IMR-90 (cell line): ENCODE measurements around the gene SEC23A. TPM values are rescaled to one million over a fixed set of nuclear protein-coding genes. Genes with fewer than 3 reads are reported as not detected.
A peak's percentile ranks its signal among the peaks of the same experiment; 100 is the strongest.

Source experiments
- ATAC-seq: fragments of 200-7000 bp; cut with Tn5 transposase; 2 replicates; pipeline ENCODE4 v1.9.1; 2020; ENCODE audit warnings: low read depth, mild to moderate bottlenecking, moderate library complexity
- BruUV-seq: library from RNA; stranded (reverse); fragments of 400-500 nt; replicated peaks from 2 replicates; lab custom pipeline; 2021; lab: Mats Ljungman, UMichigan
- CTCF ChIA-PET: fragments of 300-600 bp; formaldehyde crosslinking; extraction: SDS; loops from one replicate; lab custom pipeline; 2021; ENCODE audit warnings: antibody characterized with exemption; lab: Yijun Ruan, JAX
- POLR2A ChIA-PET: fragments of 300-600 bp; sonication (Branson Sonifier 250); formaldehyde crosslinking; loops from one replicate; lab custom pipeline; 2022; ENCODE audit warnings: antibody characterized with exemption; ENCODE audit not compliant: unreplicated experiment; lab: Charles Lee
- DNase-seq: peaks from one replicate; pipeline ENCODE4 v3.0.0; 2013
- H2AFZ ChIP-seq: replicated peaks from 2 replicates; pipeline ENCODE3; 2013; ENCODE audit warnings: low read length, mild to moderate bottlenecking; ENCODE audit not compliant: poor library complexity
- H2AK5ac ChIP-seq: 2 replicates; pipeline ENCODE4 v1.6.1; 2013; ENCODE audit warnings: low read depth, low read length, inconsistent platforms
- H2AK9ac ChIP-seq: replicated peaks from 2 replicates; pipeline ENCODE3; 2013; ENCODE audit warnings: mild to moderate bottlenecking, low read depth, low read length, moderate library complexity; ENCODE audit not compliant: poor library complexity
- H2BK120ac ChIP-seq: 2 replicates; pipeline ENCODE4 v1.6.1; 2013; ENCODE audit warnings: low read depth, low read length, inconsistent platforms
- H2BK15ac ChIP-seq: 3 replicates; pipeline ENCODE4 v1.6.1; 2013; ENCODE audit warnings: low read depth, low read length, inconsistent platforms
- H2BK20ac ChIP-seq: 2 replicates; pipeline ENCODE4 v1.6.1; 2013; ENCODE audit warnings: low read depth, mild to moderate bottlenecking, inconsistent platforms, low read length, moderate library complexity
- H2BK5ac ChIP-seq: 2 replicates; pipeline ENCODE4 v1.6.1; 2013; ENCODE audit warnings: mild to moderate bottlenecking, low read depth, low read length, inconsistent platforms; ENCODE audit not compliant: poor library complexity, severe bottlenecking
- H3K14ac ChIP-seq: replicated peaks from 2 replicates; pipeline ENCODE4 v1.6.1; 2013; ENCODE audit warnings: low read depth, low read length, inconsistent platforms
- H3K18ac ChIP-seq: 2 replicates; pipeline ENCODE4 v1.6.1; 2013; ENCODE audit warnings: low read depth, low read length, control low read depth
- H3K23ac ChIP-seq: 2 replicates; pipeline ENCODE4 v1.6.1; 2013; ENCODE audit warnings: low read depth, low read length, inconsistent platforms
- H3K27ac ChIP-seq: 2 replicates; pipeline ENCODE4 v1.5.1; 2013; ENCODE audit warnings: mild to moderate bottlenecking, control low read depth, low read length; ENCODE audit not compliant: insufficient read depth
- H3K27me3 ChIP-seq: 2 replicates; pipeline ENCODE4 v1.6.1; 2013; ENCODE audit warnings: low read length; ENCODE audit not compliant: control insufficient read depth, insufficient read depth
- H3K36me3 ChIP-seq: 2 replicates; pipeline ENCODE4 v1.6.1; 2013; ENCODE audit warnings: low read length, mixed read lengths; ENCODE audit not compliant: control insufficient read depth, insufficient read depth
- H3K4ac ChIP-seq: 2 replicates; pipeline ENCODE4 v1.6.1; 2013; ENCODE audit warnings: low read depth, low read length, inconsistent platforms
- H3K4me1 ChIP-seq: 2 replicates; pipeline ENCODE4 v1.6.1; 2013; ENCODE audit warnings: low read length, mixed read lengths; ENCODE audit not compliant: control insufficient read depth, insufficient read depth
- H3K4me2 ChIP-seq: 2 replicates; pipeline ENCODE4 v1.6.1; 2013; ENCODE audit warnings: low read depth, mild to moderate bottlenecking, control low read depth, low read length, moderate library complexity
- H3K4me3 ChIP-seq: 2 replicates; pipeline ENCODE4 v1.5.1; 2013; ENCODE audit warnings: low read depth, mild to moderate bottlenecking, control low read depth, low read length, moderate library complexity; ENCODE audit not compliant: insufficient read depth
- H3K56ac ChIP-seq: 2 replicates; pipeline ENCODE4 v1.6.1; 2013; ENCODE audit warnings: low read length, inconsistent platforms; ENCODE audit not compliant: insufficient read depth; ENCODE audit errors: extremely low read depth
- H3K79me1 ChIP-seq, 2 experiments: 2 replicates each; pipeline ENCODE4 v1.6.1; 2013; ENCODE audit warnings: low read length in 2 of 2, inconsistent platforms in 1 of 2, low read depth in 1 of 2
- H3K9ac ChIP-seq: 2 replicates; pipeline ENCODE4 v1.6.1; 2013; ENCODE audit warnings: low read depth, low read length, control low read depth
- H3K9me1 ChIP-seq: 2 replicates; pipeline ENCODE4 v1.6.1; 2013; ENCODE audit warnings: low read length, inconsistent platforms; ENCODE audit not compliant: insufficient read depth
- H3K9me3 ChIP-seq: 2 replicates; pipeline ENCODE4 v1.6.1; 2013; ENCODE audit warnings: low read length; ENCODE audit not compliant: control insufficient read depth, insufficient read depth
- H4K20me1 ChIP-seq: 2 replicates; pipeline ENCODE4 v1.6.1; 2013; ENCODE audit warnings: low read length, inconsistent platforms; ENCODE audit not compliant: insufficient read depth
- H4K5ac ChIP-seq: 2 replicates; pipeline ENCODE4 v1.6.1; 2013; ENCODE audit warnings: mild to moderate bottlenecking, low read depth, low read length, control low read depth
- H4K8ac ChIP-seq, 2 experiments: 2 replicates each; pipeline ENCODE4 v1.6.1; 2013; ENCODE audit warnings: low read depth in 2 of 2, low read length in 2 of 2, control low read depth in 1 of 2, inconsistent platforms in 1 of 2
- H4K91ac ChIP-seq: 2 replicates; pipeline ENCODE4 v1.6.1; 2013; ENCODE audit warnings: low read depth, low read length, inconsistent platforms; ENCODE audit not compliant: insufficient read depth
- RAD21 ChIP-seq: IDR thresholded peaks from 2 replicates; pipeline ENCODE4 v1.6.1; 2012; ENCODE audit warnings: low read length, improper control_type of control experiment
- RFX5 ChIP-seq: IDR thresholded peaks from 2 replicates; pipeline ENCODE4 v1.8.0; 2012; ENCODE audit warnings: low read depth, mild to moderate bottlenecking, low read length, moderate library complexity
- SMC3 ChIP-seq: fragments of 150-350 bp; IDR thresholded peaks from 2 replicates; pipeline ENCODE4 v1.6.1; 2016; ENCODE audit warnings: low read depth, mild to moderate bottlenecking, antibody characterized with exemption, low read length, moderate library complexity
- WGBS, 2 experiments: methylation state at CpG; one replicate each; pipeline versions ENCODE4 v1.1.5 to v1.1.7; 2013; ENCODE audit warnings: missing lambda C conversion rate in 2 of 2; ENCODE audit not compliant: insufficient read length in 1 of 2; ENCODE audit errors: extremely low coverage in 2 of 2; 5-methylcytosine and 5-hydroxymethylcytosine counted together
- dilution Hi-C: fragments of 300-500 bp; cut with HindIII; formaldehyde crosslinking; loops from one replicate; pipeline ENCODE4 v1.14.3; 2018; ENCODE audit warnings: low sequenced_read_pairs; ENCODE audit not compliant: unreplicated experiment
- in situ Hi-C: fragments of 300-500 bp; cut with MboI; formaldehyde crosslinking; loops from 3 replicates; pipeline ENCODE4 v1.14.3; 2019; ENCODE audit warnings: low sequenced_read_pairs, inconsistent platforms, mixed read lengths
- intact Hi-C: fragments of 100-400 bp; cut with micrococcal nuclease; formaldehyde crosslinking; loops from 2 replicates; pipeline ENCODE4 v1.10.0; 2022
- polyA plus RNA-seq, 3 experiments: library from polyadenylated mRNA; depleted of rRNA; stranded (reverse); fragments of >200 nt; gene quantifications; 2 replicates each; pipeline ENCODE4 v1.2.3, GENCODE V29; 2012; ENCODE audit warnings: low replicate concordance in 1 of 3
- total RNA-seq: library from RNA; depleted of rRNA; stranded (reverse); fragments of >200 nt; gene quantifications from 2 replicates; pipeline ENCODE4 v1.2.3, GENCODE V29; 2012
- TF ChIP-seq, protein P1 (sequence below): conservative IDR thresholded peaks from 2 replicates; pipeline ENCODE4 v1.5.1; 2012; ENCODE audit warnings: mild to moderate bottlenecking, low read depth, low read length, improper control_type of control experiment
- TF ChIP-seq, protein P2 (sequence below): fragments of 150-350 bp; IDR thresholded peaks from 2 replicates; pipeline ENCODE4 v1.6.1; 2017; ENCODE audit warnings: mild to moderate bottlenecking, antibody characterized with exemption, low read length, low read depth

Gene SEC23A
- total and polyA plus RNA-seq, 2 of the 4 experiments (the other 2 are of a cell fraction) = 141 to 609 TPM

DNA sequence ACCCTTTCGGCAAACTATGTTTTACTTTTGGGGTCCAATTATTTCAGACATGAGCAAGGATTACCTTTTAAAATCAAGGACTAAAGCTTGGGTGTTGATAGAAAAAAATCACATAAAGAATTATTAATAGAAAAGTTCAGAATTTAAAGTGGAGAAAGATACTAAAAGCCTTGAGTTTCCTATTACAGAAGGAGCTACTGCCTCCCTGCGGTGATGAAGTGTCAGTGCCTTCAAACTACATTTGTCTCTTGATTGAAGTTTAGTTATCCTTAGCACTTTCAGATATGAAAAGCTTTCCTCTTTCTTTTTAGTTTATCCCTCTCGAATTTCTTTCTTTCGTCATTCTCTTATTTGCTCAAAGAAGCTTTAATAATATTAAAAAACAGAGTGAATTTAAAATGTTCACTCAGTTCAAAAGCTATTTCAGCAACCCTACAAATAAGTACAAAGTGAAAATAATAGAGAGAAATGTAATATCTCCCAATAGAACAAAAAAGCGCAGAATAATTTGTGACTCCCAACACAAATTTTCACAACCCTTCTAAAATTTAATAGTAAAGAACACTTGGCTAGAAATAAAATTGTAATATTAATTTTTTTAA, 87.6 kb downstream of the SEC23A start:
- no CpG with 5 or more reads among the region's 5 CpGs for WGBS, 2 experiments
- POLR2A ChIA-PET = no interaction called here
- Histone ChIP-seq H4K91ac (no peak overlapping the region), H3K4me1 (0 out of 2 replicates have a peak, but pooled peaks cover 2% of the 10 kb centered on the region), H3K9me1 (no peaks in the 10 kb centered on the region), H2BK15ac (no peak overlapping the region), H2BK20ac (no peak overlapping the region), H3K27ac (no peak overlapping the region), H4K20me1 (no peaks in the 10 kb centered on the region), H4K5ac (no peak overlapping the region), H2AK5ac (no peak overlapping the region), H3K4me2 (no peak overlapping the region), H3K4ac (no peak overlapping the region), H2AK9ac (no peak overlapping the region), H3K4me3 (no peak overlapping the region), H3K14ac (no peak overlapping the region), H2BK5ac (no peak overlapping the region), H2BK120ac (no peak overlapping the region), H3K18ac (no peak overlapping the region), H3K9me3 (no peaks in the 10 kb centered on the region), H3K23ac (no peak overlapping the region), H3K79me1 (0 out of 4 replicates have a peak, but pooled peaks cover 0 to 4% of the 10 kb centered on the region in 2 experiments), H4K8ac (no peak overlapping the region), H2AFZ (no peak overlapping the region), H3K56ac (no peak overlapping the region), H3K36me3 (peaks cover 4% of the 10 kb centered on the region; the same call in 1 of the 2 replicates), H3K9ac (no peak overlapping the region), H3K27me3 (no peaks in the 10 kb centered on the region)
- peak; percentile 69 for TF ChIP-seq RAD21
- TF ChIP-seq SMC3 = peak; percentile 52
- TF ChIP-seq, protein P1, sequence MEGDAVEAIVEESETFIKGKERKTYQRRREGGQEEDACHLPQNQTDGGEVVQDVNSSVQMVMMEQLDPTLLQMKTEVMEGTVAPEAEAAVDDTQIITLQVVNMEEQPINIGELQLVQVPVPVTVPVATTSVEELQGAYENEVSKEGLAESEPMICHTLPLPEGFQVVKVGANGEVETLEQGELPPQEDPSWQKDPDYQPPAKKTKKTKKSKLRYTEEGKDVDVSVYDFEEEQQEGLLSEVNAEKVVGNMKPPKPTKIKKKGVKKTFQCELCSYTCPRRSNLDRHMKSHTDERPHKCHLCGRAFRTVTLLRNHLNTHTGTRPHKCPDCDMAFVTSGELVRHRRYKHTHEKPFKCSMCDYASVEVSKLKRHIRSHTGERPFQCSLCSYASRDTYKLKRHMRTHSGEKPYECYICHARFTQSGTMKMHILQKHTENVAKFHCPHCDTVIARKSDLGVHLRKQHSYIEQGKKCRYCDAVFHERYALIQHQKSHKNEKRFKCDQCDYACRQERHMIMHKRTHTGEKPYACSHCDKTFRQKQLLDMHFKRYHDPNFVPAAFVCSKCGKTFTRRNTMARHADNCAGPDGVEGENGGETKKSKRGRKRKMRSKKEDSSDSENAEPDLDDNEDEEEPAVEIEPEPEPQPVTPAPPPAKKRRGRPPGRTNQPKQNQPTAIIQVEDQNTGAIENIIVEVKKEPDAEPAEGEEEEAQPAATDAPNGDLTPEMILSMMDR = peak; percentile 74
- TF ChIP-seq, protein P2, sequence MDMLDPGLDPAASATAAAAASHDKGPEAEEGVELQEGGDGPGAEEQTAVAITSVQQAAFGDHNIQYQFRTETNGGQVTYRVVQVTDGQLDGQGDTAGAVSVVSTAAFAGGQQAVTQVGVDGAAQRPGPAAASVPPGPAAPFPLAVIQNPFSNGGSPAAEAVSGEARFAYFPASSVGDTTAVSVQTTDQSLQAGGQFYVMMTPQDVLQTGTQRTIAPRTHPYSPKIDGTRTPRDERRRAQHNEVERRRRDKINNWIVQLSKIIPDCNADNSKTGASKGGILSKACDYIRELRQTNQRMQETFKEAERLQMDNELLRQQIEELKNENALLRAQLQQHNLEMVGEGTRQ = no peak
- no peak for TF ChIP-seq RFX5
- ATAC-seq (peak; percentile 84), DNase-seq (peak; percentile 59)
- CTCF ChIA-PET = interaction anchor here (0.5 to 1.8 kb wide), 10 partner anchors 9 to 1111 kb away, joined by 3 to 10 read pairs (median 4); no protein-coding TSS in a partner anchor
- BruUV-seq = no TSS peak
- dilution Hi-C loops (no loop called here), in situ Hi-C loops (loop anchor here (10.0 to 25.0 kb wide), 2 partner anchors 291 to 1103 kb away; no protein-coding TSS in a partner anchor), intact Hi-C loops (loop anchor here (1.0 to 10.0 kb wide), 4 partner anchors 148 to 1113 kb away; no protein-coding TSS in a partner anchor)
